Endodermal cell (in vitro differentiated cells): ENCODE data around the gene DTWD2. TPM values are rescaled to one million over a fixed set of nuclear protein-coding genes. Genes with fewer than 3 reads are reported as not detected.

ENCODE experiments used
- DNase-seq: peaks from one replicate; pipeline ENCODE4 v3.0.0-alpha.2; 2017
- H3K27ac ChIP-seq: 2 replicates; pipeline ENCODE4 v1.5.1; 2013; ENCODE audit warnings: mild to moderate bottlenecking, low read depth, low read length, moderate library complexity
- H3K27me3 ChIP-seq: 2 replicates; pipeline ENCODE4 v1.6.1; 2013; ENCODE audit warnings: mild to moderate bottlenecking, low read length, moderate library complexity; ENCODE audit not compliant: insufficient read depth, control insufficient read depth, poor library complexity, severe bottlenecking
- H3K36me3 ChIP-seq: 2 replicates; pipeline ENCODE4 v1.7.0; 2013; ENCODE audit warnings: mild to moderate bottlenecking, low read length, moderate library complexity; ENCODE audit not compliant: control insufficient read depth, insufficient read depth
- H3K4me1 ChIP-seq: one replicate; pipeline ENCODE4 v1.7.0; 2013; ENCODE audit warnings: low read length; ENCODE audit not compliant: control insufficient read depth, insufficient read depth
- H3K4me3 ChIP-seq: 2 replicates; pipeline ENCODE4 v1.5.1; 2013; ENCODE audit warnings: mild to moderate bottlenecking, low read length, moderate library complexity
- H3K9ac ChIP-seq: 2 replicates; pipeline ENCODE4 v1.6.1; 2013; ENCODE audit warnings: mild to moderate bottlenecking, low read length, moderate library complexity; ENCODE audit not compliant: poor library complexity, severe bottlenecking; ENCODE audit errors: extremely low read depth
- H3K9me3 ChIP-seq: 2 replicates; pipeline ENCODE4 v1.6.1; 2013; ENCODE audit warnings: mild to moderate bottlenecking, low read length, moderate library complexity; ENCODE audit not compliant: control insufficient read depth
- H3K27ac Mint-ChIP-seq: 2 replicates; pipeline ENCODE4 v1.8.0; 2020; ENCODE audit warnings: mixed read lengths
- H3K27me3 Mint-ChIP-seq: 2 replicates; pipeline ENCODE4 v1.8.0; 2021; ENCODE audit warnings: mild to moderate bottlenecking, mixed read lengths; ENCODE audit not compliant: insufficient read depth
- H3K36me3 Mint-ChIP-seq: 2 replicates; pipeline ENCODE4 v1.8.0; 2020; ENCODE audit warnings: low read depth, mixed read lengths
- H3K4me1 Mint-ChIP-seq: 2 replicates; pipeline ENCODE4 v1.8.0; 2020; ENCODE audit warnings: mixed read lengths
- H3K4me3 Mint-ChIP-seq: 2 replicates; pipeline ENCODE4 v1.8.0; 2020; ENCODE audit warnings: mild to moderate bottlenecking, moderate library complexity, mixed read lengths
- H3K9me3 Mint-ChIP-seq: 2 replicates; pipeline ENCODE4 v1.8.0; 2020; ENCODE audit warnings: mild to moderate bottlenecking, mixed read lengths
- WGBS, 2 experiments: methylation state at CpG; one replicate each; pipeline versions ENCODE4 v1.1.5 to v1.1.7; 2013; ENCODE audit warnings: missing lambda C conversion rate in 2 of 2, mixed read lengths in 1 of 2; ENCODE audit not compliant: insufficient coverage in 1 of 2, insufficient read length in 1 of 2; 5-methylcytosine and 5-hydroxymethylcytosine counted together
- total RNA-seq, 2 donors: library from RNA; stranded (reverse); fragmentation: NEBNext Ultra II Directional in 1 of 2; extraction: Animal tissue kit (Norgen Biotek cat#: 25700) in 1 of 2; gene quantifications; 2 replicates in 1 of 2; 3 replicates in 1 of 2; pipeline ENCODE4 v1.2.1, GENCODE V29; 2021
- TF ChIP-seq, protein P1 (sequence below): fragments of 200-600 bp; sonication (generic); conservative IDR thresholded peaks from 2 replicates; pipeline ENCODE4 v1.5.0; 2021; ENCODE audit warnings: antibody characterized with exemption, mild to moderate bottlenecking

Gene DTWD2
- total RNA-seq, 2 donors from 2014 or later: 15.2 to 34.9 TPM

DNA sequence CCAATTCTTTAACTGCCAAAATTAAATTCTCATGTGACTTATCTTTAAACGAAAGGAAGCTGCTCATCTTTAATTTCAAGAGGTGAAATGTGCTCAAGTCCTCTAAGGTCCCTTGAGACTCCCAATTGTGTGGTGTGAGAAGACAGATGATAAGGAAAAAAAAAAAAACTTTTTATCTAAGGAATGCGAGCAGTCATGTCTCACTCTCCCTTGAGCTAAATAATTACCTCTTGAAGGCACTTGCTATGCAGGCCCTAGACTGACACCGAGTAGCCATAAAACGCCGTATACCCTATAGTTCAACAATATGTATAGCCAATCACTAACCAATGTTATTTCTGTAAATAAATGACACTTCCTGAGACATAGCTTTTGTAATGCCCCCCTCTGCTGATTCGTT, 1.5 kb upstream of the DTWD2 start:
- H3K27me3 Mint-ChIP-seq: no peaks in the 10 kb centered on the region
- H3K27ac Mint-ChIP-seq: peak overlapping the region; percentile 11
- H3K27me3 ChIP-seq: no peaks in the 10 kb centered on the region
- DNase-seq: no peak
- H3K36me3 ChIP-seq: no peaks in the 10 kb centered on the region
- 75 to 89% methylated on average over 6 of the region's 6 CpGs for WGBS, 2 experiments
- H3K9ac ChIP-seq: no peak overlapping the region
- H3K36me3 Mint-ChIP-seq: no peaks in the 10 kb centered on the region
- peak overlapping the region; percentile 91 for H3K4me3 ChIP-seq
- H3K4me3 Mint-ChIP-seq: peak overlapping the region; percentile 55
- peaks cover 3% of the 10 kb centered on the region for H3K9me3 ChIP-seq
- H3K4me1 ChIP-seq: peaks cover 9% of the 10 kb centered on the region
- H3K9me3 Mint-ChIP-seq: peaks cover 33% of the 10 kb centered on the region
- no peak overlapping the region for H3K27ac ChIP-seq
- H3K4me1 Mint-ChIP-seq: peaks cover 30% of the 10 kb centered on the region
- TF ChIP-seq, protein P1, sequence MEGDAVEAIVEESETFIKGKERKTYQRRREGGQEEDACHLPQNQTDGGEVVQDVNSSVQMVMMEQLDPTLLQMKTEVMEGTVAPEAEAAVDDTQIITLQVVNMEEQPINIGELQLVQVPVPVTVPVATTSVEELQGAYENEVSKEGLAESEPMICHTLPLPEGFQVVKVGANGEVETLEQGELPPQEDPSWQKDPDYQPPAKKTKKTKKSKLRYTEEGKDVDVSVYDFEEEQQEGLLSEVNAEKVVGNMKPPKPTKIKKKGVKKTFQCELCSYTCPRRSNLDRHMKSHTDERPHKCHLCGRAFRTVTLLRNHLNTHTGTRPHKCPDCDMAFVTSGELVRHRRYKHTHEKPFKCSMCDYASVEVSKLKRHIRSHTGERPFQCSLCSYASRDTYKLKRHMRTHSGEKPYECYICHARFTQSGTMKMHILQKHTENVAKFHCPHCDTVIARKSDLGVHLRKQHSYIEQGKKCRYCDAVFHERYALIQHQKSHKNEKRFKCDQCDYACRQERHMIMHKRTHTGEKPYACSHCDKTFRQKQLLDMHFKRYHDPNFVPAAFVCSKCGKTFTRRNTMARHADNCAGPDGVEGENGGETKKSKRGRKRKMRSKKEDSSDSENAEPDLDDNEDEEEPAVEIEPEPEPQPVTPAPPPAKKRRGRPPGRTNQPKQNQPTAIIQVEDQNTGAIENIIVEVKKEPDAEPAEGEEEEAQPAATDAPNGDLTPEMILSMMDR: no peak

GRCh38 chr5:118988866-118989180, 476 bp upstream of the DTWD2 start:
- DNase-seq: no peak
- no peak overlapping the region for H3K27ac ChIP-seq
- WGBS, 2 experiments: 88 to 93% methylated on average over 7 to 9 of the region's 9 CpGs
- no peaks in the 10 kb centered on the region for H3K36me3 ChIP-seq
- Mint-ChIP-seq H3K27me3 (no peaks in the 10 kb centered on the region), H3K9me3 (peaks cover 28% of the 10 kb centered on the region), H3K4me1 (peaks cover 30% of the 10 kb centered on the region), H3K27ac (peak overlapping the region; percentile 64), H3K4me3 (peak overlapping the region; percentile 55), H3K36me3 (no peaks in the 10 kb centered on the region)
- peak overlapping the region; percentile 91 for H3K4me3 ChIP-seq
- H3K27me3 ChIP-seq: no peaks in the 10 kb centered on the region
- H3K9ac ChIP-seq: peak overlapping the region; percentile 82
- H3K9me3 ChIP-seq: peaks cover 3% of the 10 kb centered on the region
- TF ChIP-seq, protein P1: no peak
- H3K4me1 ChIP-seq: peaks cover 9% of the 10 kb centered on the region

DNA sequence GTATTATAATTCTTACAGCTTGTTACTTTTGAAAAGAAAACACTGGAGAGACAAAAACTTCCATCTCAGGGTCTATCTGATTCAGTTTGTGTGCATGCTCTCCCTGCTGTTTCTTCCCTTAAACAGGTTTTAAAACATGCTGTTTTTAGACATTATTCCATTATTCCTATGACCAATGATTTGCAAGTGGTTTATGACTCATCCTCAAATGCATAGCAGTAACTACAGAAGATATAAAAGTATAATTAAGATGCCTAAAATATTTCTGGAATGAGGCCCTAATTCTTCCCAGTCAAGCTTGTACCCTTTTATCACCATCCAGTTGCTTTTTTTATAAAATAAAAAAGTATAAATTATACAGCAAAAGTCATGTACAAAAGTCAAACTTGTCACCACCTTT, 3.7 kb downstream of the DTWD2 start:
- TF ChIP-seq, protein P1: no peak
- Mint-ChIP-seq H3K9me3 (peaks cover 5% of the 10 kb centered on the region), H3K36me3 (peaks cover 10% of the 10 kb centered on the region), H3K4me3 (no peak overlapping the region), H3K4me1 (peaks cover 25% of the 10 kb centered on the region), H3K27ac (no peak overlapping the region), H3K27me3 (no peaks in the 10 kb centered on the region)
- no peak overlapping the region for H3K9ac ChIP-seq
- DNase-seq: no peak
- no peaks in the 10 kb centered on the region for H3K36me3 ChIP-seq
- no peaks in the 10 kb centered on the region for H3K27me3 ChIP-seq
- peaks cover 9% of the 10 kb centered on the region for H3K4me1 ChIP-seq
- no peak overlapping the region for H3K27ac ChIP-seq
- no peak overlapping the region for H3K4me3 ChIP-seq
- peaks cover 8% of the 10 kb centered on the region for H3K9me3 ChIP-seq
